HG03108 (cell line): ENCODE data around the gene GLT8D1.

ENCODE experiments used
- ATAC-seq: cut with Tn5 transposase; IDR thresholded peaks from one replicate; pipeline ENCODE4 v1.9.1; 2021; ENCODE audit warnings: moderate library complexity; ENCODE audit not compliant: unreplicated experiment

Gene GLT8D1

DNA sequence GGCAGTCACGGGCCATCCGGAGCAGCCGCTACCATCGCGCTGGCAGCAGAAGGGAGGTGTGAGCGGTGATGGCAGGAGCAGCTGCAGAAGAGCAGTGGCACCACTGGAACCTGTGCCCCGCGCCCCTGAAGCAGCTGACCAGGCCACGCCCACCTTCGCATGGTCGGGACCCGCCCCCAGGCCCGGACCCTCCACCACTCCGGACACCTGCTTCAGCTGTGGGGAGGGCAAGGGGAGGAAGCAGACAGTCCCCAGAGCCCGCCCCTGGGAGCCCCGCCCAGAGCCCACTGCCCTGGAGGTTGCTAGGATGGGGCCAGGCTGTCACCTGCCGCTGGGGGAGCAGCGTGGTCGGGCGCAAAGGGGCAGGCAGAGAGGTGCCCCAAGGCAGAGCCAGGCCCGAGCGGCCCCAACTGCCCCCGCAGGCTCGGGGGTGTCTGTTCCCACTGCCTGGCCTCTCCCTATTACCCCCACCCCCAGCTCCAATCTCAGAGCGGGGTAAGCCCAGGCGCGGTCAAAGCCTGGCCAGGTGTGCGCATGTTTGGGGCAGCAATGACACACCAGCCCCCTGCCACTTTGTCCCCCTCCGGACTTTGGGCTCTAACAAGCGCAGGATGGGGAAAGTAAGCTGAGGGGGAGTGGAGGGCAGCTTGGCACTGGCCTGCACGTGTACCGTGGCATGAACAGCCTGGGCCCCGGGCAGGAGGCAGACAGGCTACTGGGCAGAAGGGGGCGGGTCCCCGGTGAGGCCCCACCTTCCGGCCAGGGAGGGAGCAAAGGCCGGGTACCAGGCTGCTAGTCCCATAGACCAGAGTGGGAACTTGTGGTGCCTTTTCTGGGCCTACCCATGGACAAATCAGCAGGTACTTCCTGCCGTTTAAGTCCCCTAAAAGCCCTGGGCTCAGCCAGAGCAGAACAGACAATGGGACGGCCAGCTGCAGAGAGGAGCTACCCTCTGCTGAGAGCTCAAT is 9.0 kb upstream of the GLT8D1 start:
- ATAC-seq, result no peak

DNA sequence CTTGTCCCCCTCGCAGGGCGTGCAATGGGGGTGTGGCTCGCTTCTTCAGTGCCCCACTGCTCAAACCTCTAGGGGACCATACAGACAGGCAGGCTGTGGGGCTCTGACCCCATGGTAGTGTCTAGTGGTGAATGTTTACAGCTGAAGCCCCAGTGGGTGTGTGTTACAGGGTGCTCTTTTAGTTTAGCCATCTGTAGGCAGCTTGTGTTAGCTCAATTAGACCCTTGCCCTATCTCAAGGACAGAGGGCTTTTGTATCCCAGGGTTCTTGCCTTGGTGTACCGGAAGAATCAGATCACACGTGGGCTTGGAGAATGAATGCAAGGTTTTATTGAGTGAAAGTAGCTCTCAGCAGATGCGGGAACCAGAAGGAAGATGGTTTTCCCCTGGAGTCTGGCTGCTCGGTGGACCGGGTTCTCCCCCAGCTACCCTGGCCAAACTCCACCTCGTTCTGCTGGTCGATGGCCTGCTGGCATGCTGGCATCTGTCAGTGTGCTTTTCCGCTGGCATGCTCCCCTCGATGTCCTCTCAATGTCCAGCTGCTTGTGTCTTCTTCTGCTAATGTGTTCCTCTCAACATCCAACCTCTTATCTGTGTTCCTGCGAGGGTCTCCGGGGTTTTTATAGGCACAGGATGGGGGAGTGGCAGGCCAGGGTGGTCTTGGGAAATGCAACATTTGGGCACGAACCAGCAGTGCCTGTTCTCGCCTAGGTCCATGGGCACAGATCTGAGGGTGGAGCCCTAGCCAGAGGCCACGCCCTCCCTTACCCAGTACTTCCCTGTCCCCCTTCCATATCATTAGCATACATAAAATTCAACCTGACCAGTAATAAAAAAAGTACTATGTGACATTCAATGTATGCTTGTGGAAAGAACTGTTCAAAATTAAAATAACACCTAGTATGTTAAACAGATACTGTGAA is 7.0 kb upstream of the GLT8D1 start:
- ATAC-seq, result no peak

DNA sequence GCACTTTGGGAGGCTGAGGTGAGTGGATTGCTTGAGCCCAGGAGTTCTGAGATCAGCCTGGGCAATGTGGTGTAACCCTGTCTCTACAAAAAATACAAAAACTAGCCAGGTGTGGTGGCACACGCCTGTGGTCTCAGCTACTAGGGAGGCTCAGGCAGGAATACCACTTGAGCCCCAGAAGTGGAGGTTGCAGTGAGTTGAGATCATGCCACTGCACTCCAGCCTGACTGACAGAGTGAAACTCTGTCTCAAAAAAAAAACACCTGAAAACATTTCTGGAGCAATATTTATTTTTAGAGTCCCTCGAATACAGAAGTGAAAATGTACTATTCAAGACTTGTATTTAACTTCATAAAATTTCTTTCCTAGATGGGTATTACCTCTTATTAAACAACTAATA is 4.9 kb upstream of the GLT8D1 start:
- ATAC-seq, result no peak

DNA sequence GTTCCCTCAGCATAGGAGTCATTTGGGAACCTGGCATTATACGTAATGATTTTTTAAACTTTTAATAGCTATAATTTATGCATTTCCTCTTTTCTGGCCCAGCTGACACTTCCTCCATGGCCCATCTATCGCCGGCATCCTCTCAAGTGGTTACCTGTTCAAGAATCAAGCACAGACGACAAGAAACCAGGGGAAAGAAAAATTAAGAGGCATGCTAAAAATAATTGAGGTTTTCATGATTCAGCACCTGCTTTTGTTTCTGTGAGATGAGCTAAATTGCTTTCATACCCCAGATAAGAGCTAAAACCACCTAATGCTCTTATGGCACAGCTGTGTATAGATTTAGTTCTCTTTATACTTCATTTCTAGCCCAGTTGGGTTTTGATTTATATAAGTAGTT is 2.0 kb upstream of the GLT8D1 start:
- no peak for ATAC-seq

GRCh38 chr3:52705438-52705687 is 228 bp downstream of the GLT8D1 start:
- no peak for ATAC-seq

DNA sequence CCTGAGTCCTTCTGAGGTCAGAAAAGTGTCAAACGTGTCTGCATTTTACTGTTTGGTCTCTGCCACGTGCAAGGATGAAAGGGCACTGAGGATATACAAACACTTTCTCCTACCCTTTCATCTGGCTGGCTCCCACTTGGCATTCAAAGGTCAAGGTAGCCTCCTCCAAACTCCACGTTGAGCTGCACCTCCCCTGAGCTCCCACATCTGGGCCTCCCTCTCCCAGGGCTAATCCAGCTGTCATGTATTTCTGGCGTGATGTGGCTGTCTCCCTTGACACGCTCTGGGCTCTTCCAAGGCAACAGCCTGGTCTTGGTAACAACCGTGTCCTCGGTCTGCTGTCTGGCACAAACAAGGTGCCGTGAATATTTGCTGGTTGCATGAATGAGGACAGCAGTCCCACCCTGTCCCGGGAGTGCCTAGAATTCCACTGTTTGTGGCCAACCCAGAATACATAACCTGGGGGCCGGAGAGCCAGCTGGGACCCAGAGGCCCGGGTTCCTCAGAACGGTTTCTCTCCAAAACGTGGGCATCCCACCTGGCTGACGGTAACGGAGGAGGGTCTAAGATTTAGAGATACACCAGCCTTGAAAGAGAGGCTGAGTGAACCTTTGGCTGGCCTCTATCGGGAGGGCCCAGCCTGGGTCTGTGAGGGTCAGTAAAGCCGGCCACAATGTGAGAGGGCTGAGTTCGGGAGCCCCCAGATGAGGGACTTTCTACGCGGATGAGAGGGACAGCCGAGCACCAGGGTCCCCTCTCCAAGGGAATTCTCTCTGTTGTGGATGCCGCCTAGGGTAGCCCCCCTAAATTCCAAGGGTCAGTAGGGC is 767 bp downstream of the GLT8D1 start:
- ATAC-seq, result no peak

DNA sequence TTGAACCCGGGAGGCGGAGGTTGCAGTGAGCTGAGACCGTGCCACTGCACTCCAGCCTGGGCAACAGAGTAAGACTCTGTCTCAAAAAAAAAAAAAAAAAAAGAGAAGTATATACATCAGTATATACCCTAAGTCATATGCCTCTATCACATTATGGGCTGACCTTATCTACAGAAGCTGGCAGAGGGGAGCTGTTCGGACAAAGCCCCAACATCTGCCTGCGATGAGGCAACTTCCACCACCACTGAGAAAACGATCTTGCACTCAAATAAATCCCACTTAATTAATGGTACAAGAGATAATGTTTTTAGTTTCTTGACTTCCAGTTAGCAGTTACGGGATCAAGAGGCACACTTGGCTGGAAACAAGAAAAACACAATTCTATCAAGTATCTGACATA is 2.2 kb downstream of the GLT8D1 start:
- no peak for ATAC-seq

DNA sequence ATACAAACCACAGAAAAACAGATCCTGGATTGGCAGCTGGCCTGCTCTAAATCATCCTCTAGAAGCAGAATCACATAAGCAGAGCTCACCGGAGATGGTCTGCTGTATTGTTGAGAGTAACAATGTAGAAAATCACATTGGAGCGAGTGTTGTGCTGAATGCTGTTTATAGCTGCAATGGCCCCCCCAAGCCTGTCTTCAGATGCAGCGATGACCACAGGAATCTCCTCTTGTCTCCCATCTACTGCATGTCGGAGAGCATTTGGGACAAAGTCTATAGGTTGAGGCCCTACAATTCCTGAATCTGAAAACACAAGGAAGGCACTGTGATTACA is 8.0 kb downstream of the GLT8D1 start:
- no peak for ATAC-seq

DNA sequence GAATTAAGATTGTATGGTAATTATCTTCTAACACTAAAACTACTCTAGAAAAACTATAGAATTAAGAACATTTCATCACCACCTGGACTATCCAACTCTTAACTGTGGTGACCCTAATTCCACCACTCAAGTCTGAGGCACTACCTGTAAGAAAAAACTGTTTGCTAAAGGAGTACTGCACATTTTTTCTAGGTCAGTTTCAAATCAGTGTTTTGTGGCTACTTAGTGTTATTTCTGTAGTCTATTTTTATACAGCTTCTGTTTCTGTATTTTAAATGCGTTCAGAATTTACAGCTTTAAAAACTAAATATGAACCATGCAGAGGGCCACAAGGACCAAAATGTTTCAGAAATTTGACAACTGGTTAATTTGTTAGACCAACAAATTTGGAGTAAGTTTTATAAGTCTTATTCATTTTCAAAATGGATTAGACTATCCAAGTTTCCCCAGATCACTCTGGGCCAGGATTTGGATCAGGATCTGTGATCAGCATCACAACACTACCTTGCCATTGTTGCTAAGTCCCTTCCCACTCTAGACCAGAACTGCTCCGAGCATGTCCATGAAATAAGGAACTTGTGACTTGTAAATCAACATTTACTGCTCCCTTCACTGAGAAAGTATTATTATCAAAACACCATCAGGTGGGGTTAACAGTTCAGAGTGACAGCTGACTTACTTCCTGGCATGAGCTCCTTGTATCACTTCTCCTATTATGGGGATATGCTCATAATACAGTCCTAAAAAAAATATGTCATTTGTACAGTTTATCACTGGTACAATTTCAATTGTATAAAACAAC is 8.6 kb downstream of the GLT8D1 start:
- no peak for ATAC-seq

- ATAC-seq, result no peak
These were observed 9.6 kb downstream of the GLT8D1 start for GRCh38 chr3:52695798-52696671.

DNA sequence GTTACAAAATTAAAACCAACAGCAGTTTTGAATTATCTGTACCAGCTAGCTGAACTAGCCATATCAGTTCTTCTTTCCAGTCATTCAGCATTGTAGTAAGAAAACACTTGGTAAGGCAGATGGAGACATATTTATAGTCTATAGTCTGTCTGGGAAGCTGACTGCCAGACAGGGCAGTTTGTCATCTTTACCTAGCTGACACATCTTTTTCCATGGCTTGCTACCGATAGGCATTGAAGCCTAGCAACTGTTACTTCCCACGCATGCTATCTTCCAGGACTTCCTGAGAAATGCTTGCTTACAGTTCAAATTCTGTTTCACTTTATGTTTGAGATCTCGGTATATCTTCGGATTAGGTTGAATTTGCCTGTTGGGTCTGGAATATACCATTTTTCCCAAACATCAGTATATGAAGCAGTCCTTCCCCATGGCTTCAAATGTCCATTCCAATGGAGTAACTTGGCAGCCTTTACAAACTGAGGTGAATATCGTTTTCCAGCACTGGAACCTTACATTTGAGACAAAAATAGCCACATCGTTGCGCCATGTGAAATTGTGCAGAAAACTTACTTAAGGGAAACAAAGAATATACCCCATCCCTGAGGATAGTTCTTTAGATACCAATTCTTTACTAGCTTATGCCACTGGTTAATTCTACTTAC is 10.9 kb downstream of the GLT8D1 start:
- no peak for ATAC-seq

DNA sequence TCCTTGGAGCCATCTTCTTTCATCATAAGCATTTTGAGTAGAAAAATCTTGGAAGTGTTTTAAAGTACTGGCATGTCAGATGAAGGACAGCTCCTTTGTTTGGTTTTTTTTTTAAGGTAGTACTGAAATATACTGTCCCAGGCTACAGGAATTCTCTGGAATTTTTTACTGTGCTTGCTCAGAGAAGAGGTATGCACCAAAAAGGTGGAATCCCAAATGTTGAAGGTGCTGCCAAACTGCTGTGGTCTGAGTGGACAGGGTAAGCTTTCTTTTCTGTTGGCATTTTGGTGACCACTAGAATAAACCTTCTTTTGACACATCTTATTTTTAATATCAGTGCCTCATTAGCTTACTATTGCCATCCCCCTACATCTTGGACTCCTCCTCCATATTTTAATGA is 12.5 kb downstream of the GLT8D1 start:
- no peak for ATAC-seq

DNA sequence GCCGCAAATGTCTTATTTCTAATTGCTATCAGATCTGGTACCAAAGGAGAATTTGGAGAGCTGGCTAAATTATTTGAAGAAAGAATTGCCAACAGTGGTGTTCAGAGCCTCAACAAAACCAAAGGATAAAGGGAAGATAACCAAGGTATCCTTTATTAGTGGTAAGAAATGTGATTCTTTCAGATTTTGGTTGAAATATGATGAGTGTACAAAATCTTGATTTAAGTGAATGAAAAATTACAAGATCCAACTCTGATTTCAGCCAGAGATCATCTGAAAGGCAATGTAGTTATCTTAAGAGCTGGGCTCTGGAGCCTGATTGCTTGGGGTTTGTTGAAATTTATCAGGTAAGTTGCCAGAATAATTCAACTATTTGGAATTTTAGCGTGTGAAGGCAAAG is 15.0 kb downstream of the GLT8D1 start:
- no peak for ATAC-seq

DNA sequence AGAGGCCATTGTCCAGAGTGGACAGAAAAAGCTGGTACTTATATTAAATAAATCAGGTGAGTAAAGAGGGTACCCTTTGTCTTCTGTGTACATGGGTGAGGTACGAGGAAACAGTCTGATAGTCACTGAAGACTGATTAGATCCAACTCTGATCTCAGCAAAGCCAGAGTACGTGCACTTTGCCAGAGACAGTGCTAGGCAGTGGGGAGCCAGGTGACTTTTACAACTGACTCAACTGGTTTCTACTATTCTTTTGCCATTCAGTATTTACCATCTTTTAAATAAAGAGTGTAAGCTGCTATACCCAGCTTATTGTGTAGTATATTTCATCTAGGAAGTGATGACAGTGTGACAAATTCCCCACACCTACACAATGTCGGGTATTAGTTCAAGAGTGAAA is 16.4 kb downstream of the GLT8D1 start:
- ATAC-seq, result no peak

DNA sequence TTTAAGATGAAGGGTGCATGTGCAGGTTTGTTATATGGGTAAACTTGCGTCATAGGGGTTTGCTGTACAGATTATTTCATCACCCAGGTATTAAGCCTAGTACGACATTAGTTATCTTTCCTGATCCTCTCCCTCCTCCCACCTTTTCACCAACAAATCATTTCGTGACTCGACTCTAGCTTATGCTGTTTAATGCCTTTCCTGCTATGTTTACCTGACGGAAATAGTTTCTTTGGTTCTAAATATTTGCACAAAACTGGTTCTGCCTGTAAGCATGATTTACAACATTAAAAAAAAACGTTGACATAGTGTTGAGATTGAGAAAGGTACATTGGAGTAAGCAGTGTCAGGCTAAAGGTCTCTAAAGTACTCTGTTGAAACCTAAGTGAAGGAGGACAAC is 17.3 kb downstream of the GLT8D1 start:
- ATAC-seq, result no peak

GRCh38 chr3:52685709-52686691 is 19.6 kb downstream of the GLT8D1 start, which contains the start of the genes GNL3 and PBRM1:
GNL3 (plus strand) TSS chr3:52686032; CDS start chr3:52686093, 61 bp downstream.
PBRM1 (minus strand) TSS chr3:52685913.
- ATAC-seq, result peak; percentile 58

DNA sequence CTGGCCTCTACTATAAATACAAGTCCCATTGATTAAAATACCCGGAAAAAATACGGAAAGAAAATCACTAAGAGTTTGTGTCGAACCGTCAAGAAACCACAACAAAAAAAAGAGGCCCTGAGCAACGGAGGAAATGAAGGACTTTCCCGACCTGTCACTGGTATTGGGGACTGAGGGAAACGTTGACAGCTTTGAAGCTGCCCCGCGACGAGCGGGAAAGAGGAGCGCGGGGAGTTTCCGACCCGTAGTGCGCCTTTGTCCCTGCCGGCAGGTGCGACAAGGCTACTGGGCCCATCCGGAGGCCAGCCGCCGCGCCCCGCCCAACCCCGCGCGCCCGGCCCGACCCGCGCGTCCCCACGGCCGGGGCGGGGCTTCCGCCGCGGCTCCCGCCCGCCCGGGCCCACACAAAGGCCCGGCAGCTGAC is 20.3 kb downstream of the GLT8D1 start:
- ATAC-seq, result peak; percentile 76

- ATAC-seq, result no peak
These were observed 21.4 kb downstream of the GLT8D1 start for GRCh38 chr3:52684184-52684583.
